HepG2 (cell line): ENCODE results near the gene MTFR1L. TPM values are rescaled to one million over a fixed set of nuclear protein-coding genes. Genes with fewer than 3 reads are reported as not detected.

Source experiments
- ARNTL ChIP-seq: sonication (generic); formaldehyde crosslinking; IDR thresholded peaks from 2 replicates; pipeline ENCODE4 v1.4.0; 2020; ENCODE audit warnings: mild to moderate bottlenecking, missing genetic modification reagents
- CCAR2 ChIP-seq: fragments of 200-400 bp; formaldehyde crosslinking; optimal IDR thresholded peaks from 2 replicates; pipeline ENCODE3; 2018; ENCODE audit warnings: low read depth, mild to moderate bottlenecking, low read length, moderate library complexity
- MEIS1 ChIP-seq: sonication (generic); formaldehyde crosslinking; IDR thresholded peaks from 2 replicates; pipeline ENCODE4 v1.9.0; 2021; ENCODE audit warnings: mild to moderate bottlenecking, missing genetic modification reagents, moderate library complexity, borderline replicate concordance
- NFIC ChIP-seq: IDR thresholded peaks from 2 replicates; pipeline ENCODE4 v1.6.1; 2012; ENCODE audit warnings: mild to moderate bottlenecking, low read length, inconsistent platforms
- REPIN1 ChIP-seq: sonication (generic); formaldehyde crosslinking; IDR thresholded peaks from 2 replicates; pipeline ENCODE4 v1.8.0; 2022; ENCODE audit warnings: missing genetic modification reagents, low read depth, mild to moderate bottlenecking, borderline replicate concordance
- SIN3A ChIP-seq: IDR thresholded peaks from 2 replicates; pipeline ENCODE4 v1.6.1; 2011; ENCODE audit warnings: low read depth, mild to moderate bottlenecking, control low read depth, low read length, borderline replicate concordance
- SP2 ChIP-seq: sonication (generic); formaldehyde crosslinking; IDR thresholded peaks from 2 replicates; pipeline ENCODE4 v1.5.1; 2020; ENCODE audit warnings: mild to moderate bottlenecking, missing genetic modification reagents
- TCF12 ChIP-seq, 2 experiments: fragments of 450-650 bp in 1 of 2; sonication (generic) in 1 of 2; formaldehyde crosslinking in 1 of 2; IDR thresholded peaks; 2 replicates each; pipeline versions ENCODE4 v1.6.1 to v1.8.0; 2017 to 2022; ENCODE audit warnings: antibody characterized with exemption in 1 of 2, mild to moderate bottlenecking in 1 of 2, missing genetic modification reagents in 1 of 2, moderate library complexity in 1 of 2
- ZKSCAN1 ChIP-seq: fragments of 150-350 bp; IDR thresholded peaks from 2 replicates; pipeline ENCODE4 v1.6.1; 2014; ENCODE audit warnings: low read length
- ZNF225 ChIP-seq: sonication (generic); formaldehyde crosslinking; IDR thresholded peaks from 2 replicates; pipeline ENCODE4 v1.4.0; 2020; ENCODE audit warnings: mild to moderate bottlenecking, missing genetic modification reagents
- ZNF549 ChIP-seq: sonication (generic); formaldehyde crosslinking; IDR thresholded peaks from 2 replicates; pipeline ENCODE4 v1.5.0; 2020; ENCODE audit warnings: missing genetic modification reagents
- ZNF552 ChIP-seq: sonication (generic); formaldehyde crosslinking; IDR thresholded peaks from 2 replicates; pipeline ENCODE4 v1.9.0; 2022; ENCODE audit warnings: missing genetic modification reagents, mild to moderate bottlenecking, borderline replicate concordance
- polyA plus RNA-seq, 8 experiments: library from polyadenylated mRNA; depleted of rRNA in 3 of 8; stranded (reverse) in 7 of 8; unstranded in 1 of 8; fragments of >200 nt; fragmentation: Illumina TruSeq in 4 of 8; extraction: Trizol in 4 of 8; gene quantifications; 2 replicates each; pipeline versions ENCODE4 v1.2.1 to v1.2.3, GENCODE V29; 2011 to 2016; ENCODE audit warnings: low read depth in 4 of 8, missing spikeins in 1 of 8, mixed read lengths in 1 of 8; ENCODE audit not compliant: insufficient read depth in 1 of 8
- total RNA-seq, 5 experiments: library from RNA; depleted of rRNA; stranded (reverse); fragments of >200 nt; fragmentation: Illumina TruSeq; extraction: Trizol; gene quantifications; 2 replicates each; pipeline ENCODE4 v1.2.3, GENCODE V29; 2016; ENCODE audit warnings: low read depth in 1 of 5
- TF ChIP-seq, protein P1 (sequence below): IDR thresholded peaks from 2 replicates; pipeline ENCODE4 v1.6.1; 2016; ENCODE audit warnings: missing compliant biosample characterization, missing genetic modification reagents, borderline replicate concordance
- TF ChIP-seq, protein P2 (sequence below): sonication (generic); formaldehyde crosslinking; IDR thresholded peaks from 2 replicates; pipeline ENCODE4 v1.5.0; 2020; ENCODE audit warnings: mild to moderate bottlenecking, missing genetic modification reagents, borderline replicate concordance
- TF ChIP-seq, protein P3 (sequence below): sonication (generic); formaldehyde crosslinking; IDR thresholded peaks from 2 replicates; pipeline ENCODE4 v1.5.0; 2020; ENCODE audit warnings: mild to moderate bottlenecking, missing genetic modification reagents
- TF ChIP-seq, protein P4 (sequence below): sonication (generic); formaldehyde crosslinking; IDR thresholded peaks from 2 replicates; pipeline ENCODE4 v1.9.0; 2021; ENCODE audit warnings: missing genetic modification reagents, borderline replicate concordance
- TF ChIP-seq, protein P5 (sequence below): sonication (generic); formaldehyde crosslinking; IDR thresholded peaks from 2 replicates; pipeline ENCODE4 v1.4.0; 2020; ENCODE audit warnings: missing genetic modification reagents

Gene MTFR1L
- total and polyA plus RNA-seq, 2 of the 13 experiments (the other 11 are each of a cell fraction or from before 2014, with no cell fraction given): 38.0 to 55.7 TPM

DNA sequence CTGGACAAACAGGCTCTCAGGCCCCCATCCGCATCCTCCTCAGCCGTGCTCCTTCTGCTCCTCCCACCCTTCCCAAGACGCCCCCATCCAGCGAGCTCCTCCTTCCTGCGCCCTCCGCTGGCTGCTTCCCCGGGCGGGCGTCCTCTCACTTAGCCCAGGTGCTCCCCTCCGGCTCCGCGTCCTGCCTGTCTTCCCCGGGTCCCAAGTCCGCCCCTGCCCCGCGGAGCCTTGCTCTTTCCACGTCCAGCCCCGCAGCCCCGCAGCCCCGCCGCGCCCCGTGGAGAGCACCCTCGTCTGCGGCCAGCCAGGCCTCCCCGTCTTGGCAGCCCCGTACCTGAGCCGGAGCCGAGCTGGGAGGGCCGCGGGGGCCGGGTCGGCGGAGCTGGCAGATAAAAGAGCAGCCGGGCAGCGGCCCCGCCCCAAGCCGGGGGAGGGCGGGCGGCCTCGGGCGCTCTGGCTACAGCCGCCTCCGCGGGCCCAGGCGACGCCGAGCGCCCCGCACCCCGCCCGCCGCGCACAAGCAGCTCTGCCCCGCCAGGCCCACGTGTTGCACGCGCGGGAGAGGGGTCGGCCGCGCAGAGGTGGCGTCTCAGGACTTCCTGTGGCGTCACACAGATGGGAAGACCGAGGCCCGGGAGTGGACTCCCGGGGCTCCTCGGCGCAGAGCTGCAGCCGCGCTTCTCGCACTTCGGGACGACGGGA, 55.6 kb downstream of the MTFR1L start, which contains the start of gene PAQR7 (continued):
- TF ChIP-seq, protein P1, sequence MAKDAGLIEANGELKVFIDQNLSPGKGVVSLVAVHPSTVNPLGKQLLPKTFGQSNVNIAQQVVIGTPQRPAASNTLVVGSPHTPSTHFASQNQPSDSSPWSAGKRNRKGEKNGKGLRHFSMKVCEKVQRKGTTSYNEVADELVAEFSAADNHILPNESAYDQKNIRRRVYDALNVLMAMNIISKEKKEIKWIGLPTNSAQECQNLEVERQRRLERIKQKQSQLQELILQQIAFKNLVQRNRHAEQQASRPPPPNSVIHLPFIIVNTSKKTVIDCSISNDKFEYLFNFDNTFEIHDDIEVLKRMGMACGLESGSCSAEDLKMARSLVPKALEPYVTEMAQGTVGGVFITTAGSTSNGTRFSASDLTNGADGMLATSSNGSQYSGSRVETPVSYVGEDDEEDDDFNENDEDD: peak; percentile 98
- TF ChIP-seq, protein P2, sequence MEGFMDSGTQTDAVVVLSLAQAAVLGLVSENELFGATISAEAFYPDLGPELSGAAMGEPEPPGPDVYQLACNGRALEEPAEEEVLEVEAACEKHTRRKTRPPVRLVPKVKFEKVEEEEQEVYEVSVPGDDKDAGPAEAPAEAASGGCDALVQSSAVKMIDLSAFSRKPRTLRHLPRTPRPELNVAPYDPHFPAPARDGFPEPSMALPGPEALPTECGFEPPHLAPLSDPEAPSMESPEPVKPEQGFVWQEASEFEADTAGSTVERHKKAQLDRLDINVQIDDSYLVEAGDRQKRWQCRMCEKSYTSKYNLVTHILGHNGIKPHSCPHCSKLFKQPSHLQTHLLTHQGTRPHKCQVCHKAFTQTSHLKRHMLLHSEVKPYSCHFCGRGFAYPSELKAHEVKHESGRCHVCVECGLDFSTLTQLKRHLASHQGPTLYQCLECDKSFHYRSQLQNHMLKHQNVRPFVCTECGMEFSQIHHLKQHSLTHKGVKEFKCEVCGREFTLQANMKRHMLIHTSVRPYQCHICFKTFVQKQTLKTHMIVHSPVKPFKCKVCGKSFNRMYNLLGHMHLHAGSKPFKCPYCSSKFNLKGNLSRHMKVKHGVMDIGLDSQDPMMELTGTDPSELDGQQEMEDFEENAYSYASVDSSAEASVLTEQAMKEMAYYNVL (CRISPR knock-in tag): 0 out of 2 replicates have a peak, but pooled peaks have one; percentile 6
- peak; percentile 85 for TF ChIP-seq REPIN1
- TF ChIP-seq, protein P3, sequence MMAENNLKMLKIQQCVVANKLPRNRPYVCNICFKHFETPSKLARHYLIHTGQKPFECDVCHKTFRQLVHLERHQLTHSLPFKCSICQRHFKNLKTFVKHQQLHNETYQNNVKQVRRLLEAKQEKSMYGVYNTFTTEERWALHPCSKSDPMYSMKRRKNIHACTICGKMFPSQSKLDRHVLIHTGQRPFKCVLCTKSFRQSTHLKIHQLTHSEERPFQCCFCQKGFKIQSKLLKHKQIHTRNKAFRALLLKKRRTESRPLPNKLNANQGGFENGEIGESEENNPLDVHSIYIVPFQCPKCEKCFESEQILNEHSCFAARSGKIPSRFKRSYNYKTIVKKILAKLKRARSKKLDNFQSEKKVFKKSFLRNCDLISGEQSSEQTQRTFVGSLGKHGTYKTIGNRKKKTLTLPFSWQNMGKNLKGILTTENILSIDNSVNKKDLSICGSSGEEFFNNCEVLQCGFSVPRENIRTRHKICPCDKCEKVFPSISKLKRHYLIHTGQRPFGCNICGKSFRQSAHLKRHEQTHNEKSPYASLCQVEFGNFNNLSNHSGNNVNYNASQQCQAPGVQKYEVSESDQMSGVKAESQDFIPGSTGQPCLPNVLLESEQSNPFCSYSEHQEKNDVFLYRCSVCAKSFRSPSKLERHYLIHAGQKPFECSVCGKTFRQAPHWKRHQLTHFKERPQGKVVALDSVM (CRISPR knock-in tag): peak; percentile 48; the same call in 1 of the 2 replicates
- TF ChIP-seq, protein P4, sequence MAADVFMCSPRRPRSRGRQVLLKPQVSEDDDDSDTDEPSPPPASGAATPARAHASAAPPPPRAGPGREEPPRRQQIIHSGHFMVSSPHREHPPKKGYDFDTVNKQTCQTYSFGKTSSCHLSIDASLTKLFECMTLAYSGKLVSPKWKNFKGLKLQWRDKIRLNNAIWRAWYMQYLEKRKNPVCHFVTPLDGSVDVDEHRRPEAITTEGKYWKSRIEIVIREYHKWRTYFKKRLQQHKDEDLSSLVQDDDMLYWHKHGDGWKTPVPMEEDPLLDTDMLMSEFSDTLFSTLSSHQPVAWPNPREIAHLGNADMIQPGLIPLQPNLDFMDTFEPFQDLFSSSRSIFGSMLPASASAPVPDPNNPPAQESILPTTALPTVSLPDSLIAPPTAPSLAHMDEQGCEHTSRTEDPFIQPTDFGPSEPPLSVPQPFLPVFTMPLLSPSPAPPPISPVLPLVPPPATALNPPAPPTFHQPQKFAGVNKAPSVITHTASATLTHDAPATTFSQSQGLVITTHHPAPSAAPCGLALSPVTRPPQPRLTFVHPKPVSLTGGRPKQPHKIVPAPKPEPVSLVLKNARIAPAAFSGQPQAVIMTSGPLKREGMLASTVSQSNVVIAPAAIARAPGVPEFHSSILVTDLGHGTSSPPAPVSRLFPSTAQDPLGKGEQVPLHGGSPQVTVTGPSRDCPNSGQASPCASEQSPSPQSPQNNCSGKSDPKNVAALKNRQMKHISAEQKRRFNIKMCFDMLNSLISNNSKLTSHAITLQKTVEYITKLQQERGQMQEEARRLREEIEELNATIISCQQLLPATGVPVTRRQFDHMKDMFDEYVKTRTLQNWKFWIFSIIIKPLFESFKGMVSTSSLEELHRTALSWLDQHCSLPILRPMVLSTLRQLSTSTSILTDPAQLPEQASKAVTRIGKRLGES (CRISPR knock-in tag): peak; percentile 79; the same call in 1 of the 2 replicates
- TF ChIP-seq, protein P5, sequence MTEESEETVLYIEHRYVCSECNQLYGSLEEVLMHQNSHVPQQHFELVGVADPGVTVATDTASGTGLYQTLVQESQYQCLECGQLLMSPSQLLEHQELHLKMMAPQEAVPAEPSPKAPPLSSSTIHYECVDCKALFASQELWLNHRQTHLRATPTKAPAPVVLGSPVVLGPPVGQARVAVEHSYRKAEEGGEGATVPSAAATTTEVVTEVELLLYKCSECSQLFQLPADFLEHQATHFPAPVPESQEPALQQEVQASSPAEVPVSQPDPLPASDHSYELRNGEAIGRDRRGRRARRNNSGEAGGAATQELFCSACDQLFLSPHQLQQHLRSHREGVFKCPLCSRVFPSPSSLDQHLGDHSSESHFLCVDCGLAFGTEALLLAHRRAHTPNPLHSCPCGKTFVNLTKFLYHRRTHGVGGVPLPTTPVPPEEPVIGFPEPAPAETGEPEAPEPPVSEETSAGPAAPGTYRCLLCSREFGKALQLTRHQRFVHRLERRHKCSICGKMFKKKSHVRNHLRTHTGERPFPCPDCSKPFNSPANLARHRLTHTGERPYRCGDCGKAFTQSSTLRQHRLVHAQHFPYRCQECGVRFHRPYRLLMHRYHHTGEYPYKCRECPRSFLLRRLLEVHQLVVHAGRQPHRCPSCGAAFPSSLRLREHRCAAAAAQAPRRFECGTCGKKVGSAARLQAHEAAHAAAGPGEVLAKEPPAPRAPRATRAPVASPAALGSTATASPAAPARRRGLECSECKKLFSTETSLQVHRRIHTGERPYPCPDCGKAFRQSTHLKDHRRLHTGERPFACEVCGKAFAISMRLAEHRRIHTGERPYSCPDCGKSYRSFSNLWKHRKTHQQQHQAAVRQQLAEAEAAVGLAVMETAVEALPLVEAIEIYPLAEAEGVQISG (CRISPR knock-in tag): peak; percentile 82
- no peak for TF ChIP-seq CCAR2
- TF ChIP-seq ZNF225 (CRISPR knock-in tag): peak; percentile 76; the same call in 1 of the 2 replicates
- peak; percentile 81 for TF ChIP-seq ARNTL (CRISPR knock-in tag)
- TF ChIP-seq SIN3A: no peak
- peak; percentile 86 for TF ChIP-seq ZNF552
- no peak for TF ChIP-seq NFIC
- TF ChIP-seq MEIS1 (CRISPR knock-in tag): peak; percentile 68; the same call in 1 of the 2 replicates
- TF ChIP-seq SP2 (CRISPR knock-in tag): no peak; the same call in none of the 2 replicates
- no peak for TF ChIP-seq TCF12 (IDR thresholded peaks at IDR 0.05)
- no peak for TF ChIP-seq TCF12 (CRISPR knock-in tag; IDR thresholded peaks at IDR 0.05)
- no peak for TF ChIP-seq ZKSCAN1
- TF ChIP-seq ZNF549 (CRISPR knock-in tag): no peak
